ENCODE results near the gene BAZ2B. TPM values are rescaled to one million over a fixed set of nuclear protein-coding genes. Genes with fewer than 3 reads are reported as not detected.
A peak's percentile ranks its signal among the peaks of the same experiment; 100 is the strongest.

The BAZ2B gene
- total RNA-seq, 4 donors from 2014 or later = 104 to 301 (median 157) TPM

GRCh38 chr2:159608723-159609308 lies 7.5 kb downstream of the BAZ2B start:
- no peak overlapping the region for H3K27ac ChIP-seq
- H3K36me3 ChIP-seq = no peaks in the 10 kb centered on the region
- TF ChIP-seq POLR2A (IDR thresholded peaks at IDR 0.05) (no peak), CTCF (IDR thresholded peaks at IDR 0.05) (no peak)
- H3K9me3 ChIP-seq = no peaks in the 10 kb centered on the region
- no peak for DNase-seq
- peaks cover 0 to 27% (median 3%) of the 10 kb centered on the region in 4 donors for H3K4me1 ChIP-seq
- H3K4me3 ChIP-seq = no peak overlapping the region
- no peaks in the 10 kb centered on the region for H3K27me3 ChIP-seq

GRCh38 chr2:159608108-159608507 lies 8.2 kb downstream of the BAZ2B start:
- no peak for DNase-seq
- H3K27me3 ChIP-seq = no peaks in the 10 kb centered on the region
- H3K27ac ChIP-seq = no peak overlapping the region
- TF ChIP-seq POLR2A (IDR thresholded peaks at IDR 0.05) (no peak), CTCF (IDR thresholded peaks at IDR 0.05) (no peak)
- H3K4me1 ChIP-seq = peaks cover 0 to 27% (median 3%) of the 10 kb centered on the region in 4 donors
- H3K4me3 ChIP-seq = no peak overlapping the region
- H3K9me3 ChIP-seq = no peaks in the 10 kb centered on the region
- H3K36me3 ChIP-seq = no peaks in the 10 kb centered on the region

- peaks cover 0 to 25% (median 3%) of the 10 kb centered on the region in 4 donors for H3K4me1 ChIP-seq
- no peak for DNase-seq
- H3K9me3 ChIP-seq = no peaks in the 10 kb centered on the region
- no peaks in the 10 kb centered on the region for H3K36me3 ChIP-seq
- H3K27me3 ChIP-seq = no peaks in the 10 kb centered on the region
- H3K4me3 ChIP-seq = no peak overlapping the region
- H3K27ac ChIP-seq = peak overlapping the region in 1 of 4 donors; percentile 6
- no peak for TF ChIP-seq CTCF (IDR thresholded peaks at IDR 0.05)
- no peak for TF ChIP-seq POLR2A (IDR thresholded peaks at IDR 0.05)
Measured at GRCh38 chr2:159606287-159606686, 10.1 kb downstream of the BAZ2B start.

- H3K27ac ChIP-seq = peak overlapping the region in 2 of 4 donors; percentile 2 to 6
- no peaks in the 10 kb centered on the region for H3K36me3 ChIP-seq
- no peak for TF ChIP-seq CTCF (IDR thresholded peaks at IDR 0.05)
- TF ChIP-seq POLR2A (IDR thresholded peaks at IDR 0.05) = no peak
- no peak for DNase-seq
- H3K4me1 ChIP-seq = peaks cover 0 to 23% (median 3%) of the 10 kb centered on the region in 4 donors
- no peaks in the 10 kb centered on the region for H3K27me3 ChIP-seq
- H3K4me3 ChIP-seq = no peak overlapping the region
- no peaks in the 10 kb centered on the region for H3K9me3 ChIP-seq
Measured at GRCh38 chr2:159605441-159606178, 10.7 kb downstream of the BAZ2B start.

GRCh38 chr2:159604159-159604558 lies 12.2 kb downstream of the BAZ2B start:
- Histone ChIP-seq H3K27me3 (no peaks in the 10 kb centered on the region), H3K27ac (no peak overlapping the region), H3K4me3 (no peak overlapping the region), H3K9me3 (no peaks in the 10 kb centered on the region), H3K4me1 (peaks cover 0 to 13% (median 3%) of the 10 kb centered on the region in 4 donors), H3K36me3 (no peaks in the 10 kb centered on the region)
- TF ChIP-seq POLR2A (IDR thresholded peaks at IDR 0.05) = no peak
- TF ChIP-seq CTCF (IDR thresholded peaks at IDR 0.05) = no peak
- DNase-seq = no peak
